GM12878 (cell line): ENCODE data around the gene MGAT5. TPM values are rescaled to one million over a fixed set of nuclear protein-coding genes. Genes with fewer than 3 reads are reported as not detected.

Experiments used
- ATAC-seq: fragments of 200-7000 bp; cut with Tn5 transposase; 3 replicates; pipeline ENCODE4 v1.9.1; 2020; ENCODE audit warnings: mild to moderate bottlenecking, moderate library complexity
- BruUV-seq: library from RNA; stranded (reverse); fragments of 400-500 nt; replicated peaks from 2 replicates; lab custom pipeline; 2021; lab: Mats Ljungman, UMichigan
- CTCF ChIA-PET: fragments of 300-600 bp; sonication (Branson Sonifier 250); formaldehyde crosslinking; extraction: SDS; loops from one replicate; lab custom pipeline; 2021; ENCODE audit warnings: inconsistent platforms; lab: Yijun Ruan, JAX
- POLR2A ChIA-PET: fragments of 350-600 bp; formaldehyde crosslinking; extraction: SDS; loops from one replicate; lab custom pipeline; 2021; ENCODE audit warnings: inconsistent platforms; lab: Charles Lee
- RAD21 ChIA-PET: fragments of 300-600 bp; sonication (Branson Sonifier 250); formaldehyde crosslinking; loops from one replicate; lab custom pipeline; 2023; ENCODE audit warnings: antibody characterized with exemption; ENCODE audit not compliant: unreplicated experiment; lab: Charles Lee
- SMC1A ChIA-PET: fragments of 300-600 bp; sonication (Branson Sonifier 250); formaldehyde crosslinking; loops from one replicate; lab custom pipeline; 2023; ENCODE audit not compliant: unreplicated experiment, uncharacterized antibody; lab: Charles Lee
- DNase-seq: peaks from one replicate; pipeline ENCODE4 v3.0.0-alpha.2; 2011; ENCODE audit warnings: low read depth, low spot score
- FAIRE-seq: peaks from 3 replicates; lab custom pipeline; 2011; peaks lifted over from hg19 to GRCh38; lab: Jason Lieb, UNC
- H2AFZ ChIP-seq: 2 replicates; pipeline ENCODE4 v1.6.0; 2011; ENCODE audit warnings: low read depth, low read length, control low read depth; ENCODE audit not compliant: control insufficient read depth
- H3K27ac ChIP-seq: 2 replicates; pipeline ENCODE4 v1.5.1; 2011; ENCODE audit warnings: control low read depth; ENCODE audit not compliant: control insufficient read depth, insufficient read depth
- H3K27me3 ChIP-seq, 2 experiments: replicated peaks in 1 of 2; 2 replicates each; pipeline versions ENCODE4 v1.6.0 to v1.6.1; 2011; ENCODE audit warnings: low read length in 1 of 2; ENCODE audit not compliant: control insufficient read depth in 2 of 2, insufficient read depth in 2 of 2
- H3K36me3 ChIP-seq, 2 experiments: 2 replicates each; pipeline ENCODE4 v1.5.1; 2011; ENCODE audit warnings: low read length in 1 of 2; ENCODE audit not compliant: control insufficient read depth in 2 of 2, insufficient read depth in 2 of 2
- H3K4me1 ChIP-seq: 2 replicates; pipeline ENCODE4 v1.6.1; 2011; ENCODE audit warnings: mild to moderate bottlenecking, low read length, moderate library complexity, mixed read lengths; ENCODE audit not compliant: control insufficient read depth, insufficient read depth
- H3K4me2 ChIP-seq: 2 replicates; pipeline ENCODE4 v1.6.0; 2011; ENCODE audit warnings: control low read depth; ENCODE audit not compliant: control insufficient read depth, insufficient read depth
- H3K4me3 ChIP-seq: fragments of 200-600 bp; sonication (generic); 2 replicates; pipeline ENCODE4 v1.5.1; 2016
- H3K79me2 ChIP-seq: 2 replicates; pipeline ENCODE4 v1.6.0; 2011; ENCODE audit warnings: low read length; ENCODE audit not compliant: control insufficient read depth, insufficient read depth
- H3K9ac ChIP-seq: 2 replicates; pipeline ENCODE4 v1.8.0; 2011; ENCODE audit warnings: low read length, control low read depth, mixed read lengths; ENCODE audit not compliant: control insufficient read depth, insufficient read depth
- H3K9me3 ChIP-seq: replicated peaks from 3 replicates; pipeline ENCODE4 v1.5.1; 2011; ENCODE audit warnings: mild to moderate bottlenecking, low read length; ENCODE audit not compliant: control insufficient read depth, insufficient read depth
- H4K20me1 ChIP-seq: 2 replicates; pipeline ENCODE4 v1.6.0; 2011; ENCODE audit not compliant: control insufficient read depth, insufficient read depth
- FOXM1 ChIP-seq: IDR thresholded peaks from 2 replicates; pipeline ENCODE4 v1.6.1; 2012; ENCODE audit warnings: low read depth, mild to moderate bottlenecking, inconsistent platforms, low read length, moderate library complexity
- IKZF2 ChIP-seq, 2 experiments: fragments of 450-650 bp; IDR thresholded peaks; 2 replicates each; pipeline ENCODE4 v1.6.1; 2017; ENCODE audit warnings: mild to moderate bottlenecking in 2 of 2, moderate library complexity in 2 of 2
- POU2F2 ChIP-seq: IDR thresholded peaks from 3 replicates; pipeline ENCODE4 v1.6.1; 2011; ENCODE audit warnings: low read depth, mild to moderate bottlenecking, low read length, borderline replicate concordance
- SPI1 ChIP-seq: IDR thresholded peaks from 2 replicates; pipeline ENCODE4 v1.6.1; 2011; ENCODE audit warnings: low read depth, mild to moderate bottlenecking, low read length, moderate library complexity, borderline replicate concordance; ENCODE audit not compliant: insufficient read depth
- SUZ12 ChIP-seq: fragments of 200-600 bp; sonication (generic); IDR thresholded peaks from one replicate; pipeline ENCODE4 v1.6.1; 2018; ENCODE audit warnings: antibody characterized with exemption, mild to moderate bottlenecking; ENCODE audit not compliant: unreplicated experiment
- YY1 ChIP-seq: IDR thresholded peaks from 2 replicates; pipeline ENCODE4 v1.6.1; 2011; ENCODE audit warnings: low read depth, mild to moderate bottlenecking, low read length
- ZNF622 ChIP-seq: fragments of 450-650 bp; IDR thresholded peaks from 2 replicates; pipeline ENCODE4 v1.6.1; 2017; ENCODE audit warnings: mild to moderate bottlenecking, inconsistent platforms
- WGBS: methylation state at CpG from one replicate; pipeline ENCODE4 v1.1.6; 2016; ENCODE audit warnings: low lambda C conversion rate; ENCODE audit not compliant: insufficient replicate concordance, insufficient coverage; ENCODE audit errors: missing lambda C conversion rate; 5-methylcytosine and 5-hydroxymethylcytosine counted together
- in situ Hi-C: fragments of 300-500 bp; cut with MboI; formaldehyde crosslinking; loops from 9 replicates; pipeline ENCODE4 v1.14.3; 2018; ENCODE audit warnings: mixed read lengths
- intact Hi-C: fragments of 100-400 bp; cut with micrococcal nuclease; formaldehyde crosslinking; loops from one replicate; pipeline ENCODE4 v1.14.2; 2022; ENCODE audit not compliant: unreplicated experiment
- polyA plus RNA-seq, 11 experiments: library from polyadenylated mRNA; depleted of rRNA in 4 of 11; unstranded in 6 of 11; stranded (reverse) in 5 of 11; fragments of >200 nt; fragmentation: Nextera tagmentation in 4 of 11; fragmentation: Illumina TruSeq in 1 of 11; extraction: Ambion mirVana in 4 of 11; extraction: Trizol in 1 of 11; gene quantifications; 1 replicate in 1 of 11; 2 replicates in 10 of 11; pipeline versions ENCODE4 v1.2.1 to v1.2.3, GENCODE V29; 2011 to 2016; ENCODE audit warnings: inconsistent platforms in 2 of 11, missing spikeins in 2 of 11, low read depth in 1 of 11
- total RNA-seq, 4 experiments: library from RNA; depleted of rRNA in 3 of 4; stranded (reverse); fragments of >200 nt in 3 of 4; fragmentation: Illumina TruSeq in 1 of 4; extraction: Trizol in 1 of 4; gene quantifications; 2 replicates each; pipeline versions ENCODE4 v1.2.1 to v1.2.3, GENCODE V29; 2013 to 2021

The MGAT5 gene
- total and polyA plus RNA-seq, 10 of the 15 experiments (the other 5 are each of a cell fraction or from before 2014, with no cell fraction given), result 4.9 to 104 (median 36.2) TPM

DNA sequence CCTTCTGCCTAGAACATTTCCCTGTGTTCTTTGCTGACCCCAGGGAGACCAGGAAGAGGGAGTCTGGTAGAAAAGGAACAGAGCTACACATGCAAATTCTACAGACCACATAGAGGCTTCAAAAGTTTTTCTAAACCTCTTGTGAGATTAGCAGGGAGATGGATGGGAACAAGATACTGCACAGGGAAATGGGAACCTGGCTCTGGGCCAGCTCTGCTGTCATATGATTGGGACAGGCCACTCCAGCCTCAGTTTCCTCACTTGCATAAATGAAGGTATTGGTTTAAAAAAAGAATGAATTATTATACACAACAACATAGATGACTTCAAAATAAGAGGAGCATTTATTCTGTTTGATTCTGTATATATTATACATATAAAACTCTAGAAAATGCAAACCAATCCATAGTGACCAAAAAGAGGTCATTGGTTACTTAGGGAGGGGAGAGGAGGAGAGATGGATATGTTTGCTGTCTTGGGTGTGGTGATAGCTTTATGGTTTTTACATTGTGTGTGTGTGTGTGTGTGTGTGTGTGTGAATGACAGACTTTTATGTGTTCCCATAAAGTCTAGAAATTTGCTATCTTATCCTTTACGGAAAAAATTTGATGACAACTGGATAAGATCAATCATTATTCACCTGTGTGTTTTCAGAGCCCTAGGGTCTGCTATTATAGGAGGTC, 115.5 kb downstream of the MGAT5 start:
- Histone ChIP-seq H3K9ac (no peak overlapping the region), H3K9me3 (no peaks in the 10 kb centered on the region), H3K4me3 (no peak overlapping the region), H4K20me1 (no peaks in the 10 kb centered on the region; the same call in 1 of the 2 replicates), H2AFZ (no peak overlapping the region), H3K27ac (no peak overlapping the region), H3K4me2 (no peak overlapping the region), H3K79me2 (no peaks in the 10 kb centered on the region), H3K27me3 (no peaks in the 10 kb centered on the region), H3K4me1 (peaks cover 18% of the 10 kb centered on the region), H3K36me3 (peaks cover 2 to 20% of the 10 kb centered on the region in 2 experiments; a peak in 3 of 4 replicates)
- CTCF ChIA-PET, result interaction anchor here (1.1 to 1.7 kb wide), 4 partner anchors 8 to 43 kb away, joined by 3 to 5 read pairs (median 4); no protein-coding TSS in a partner anchor
- RAD21 ChIA-PET, result interaction anchor here (1.2 kb wide), 1 partner anchor 42 kb away, joined by 5 read pairs; no protein-coding TSS in a partner anchor
- intact Hi-C loops, result no loop called here
- WGBS, result 100% methylated on average over 1 of the region's 1 CpG
- ATAC-seq (no peak), FAIRE-seq (no peak), DNase-seq (no peak)
- in situ Hi-C loops, result no loop called here
- SMC1A ChIA-PET, result interaction anchor here (1.0 to 2.3 kb wide), 3 partner anchors 18 to 251 kb away, joined by 3 to 7 read pairs (median 4); no protein-coding TSS in a partner anchor
- POLR2A ChIA-PET, result interaction anchor here (0.5 kb wide), 1 partner anchor 43 kb away, joined by 4 read pairs; no protein-coding TSS in a partner anchor
- no TSS peak for BruUV-seq
- TF ChIP-seq SPI1 (0 out of 2 replicates have a peak, but pooled peaks have one; percentile 4), ZNF622 (no peak), YY1 (no peak), SUZ12 (no peak), IKZF2 (IDR thresholded peaks at IDR 0.05) (0 out of 4 replicates have a peak, but pooled peaks of 1 of the 2 experiments have one; percentile 8), FOXM1 (no peak), POU2F2 (peak; percentile 44; the same call in 1 of the 3 replicates)
